B cell (primary cell): Measurements from ENCODE around the gene PUS10.

Experiments
- CTCF ChIP-seq: fragments of 200-600 bp; IDR thresholded peaks from one replicate; pipeline ENCODE4 v1.8.0; 2022; ENCODE audit warnings: antibody characterized with exemption, mild to moderate bottlenecking
- EZH2 ChIP-seq: IDR thresholded peaks from 2 replicates; pipeline ENCODE4 v1.6.1; 2012; ENCODE audit warnings: borderline replicate concordance, low read depth, mild to moderate bottlenecking, moderate library complexity, low read length; ENCODE audit not compliant: insufficient read depth, poor library complexity, severe bottlenecking

GRCh38 chr2:60976256-60976850 lies 41.7 kb downstream of the PUS10 start:
- no peak for TF ChIP-seq CTCF
- TF ChIP-seq EZH2, result no peak
